Measurements from ENCODE around the gene THAP4. TPM values are rescaled to one million over a fixed set of nuclear protein-coding genes. Genes with fewer than 3 reads are reported as not detected.

The THAP4 gene
- total RNA-seq, 1 donor from 2014 or later = 51.6 TPM

GRCh38 chr2:241657786-241658254 lies 20.9 kb upstream of the THAP4 start:
- H3K27me3 Mint-ChIP-seq (ENCODE audit: unreplicated experiment) = no peaks in the 10 kb centered on the region
- H3K36me3 Mint-ChIP-seq (ENCODE audit: unreplicated experiment) = peaks cover 41% of the 10 kb centered on the region
- no peaks in the 10 kb centered on the region for H3K9me3 Mint-ChIP-seq (ENCODE audit: unreplicated experiment)
- no peak overlapping the region for H3K27ac Mint-ChIP-seq (ENCODE audit: unreplicated experiment)
- no peak for TF ChIP-seq CTCF (IDR thresholded peaks at IDR 0.05)
- H3K4me3 Mint-ChIP-seq (ENCODE audit: unreplicated experiment) = no peak overlapping the region
- no peaks in the 10 kb centered on the region for H3K4me1 Mint-ChIP-seq (ENCODE audit: unreplicated experiment)
- DNase-seq (ENCODE audit: extremely low spot score, unreplicated experiment) = no peak

GRCh38 chr2:241656190-241656741 lies 19.3 kb upstream of the THAP4 start:
- no peak for DNase-seq (ENCODE audit: extremely low spot score, unreplicated experiment)
- no peak for TF ChIP-seq CTCF (IDR thresholded peaks at IDR 0.05)
- Mint-ChIP-seq H3K4me3 (ENCODE audit: unreplicated experiment) (no peak overlapping the region), H3K9me3 (ENCODE audit: unreplicated experiment) (no peaks in the 10 kb centered on the region), H3K27ac (ENCODE audit: unreplicated experiment) (no peak overlapping the region), H3K36me3 (ENCODE audit: unreplicated experiment) (peaks cover 48% of the 10 kb centered on the region), H3K27me3 (ENCODE audit: unreplicated experiment) (no peaks in the 10 kb centered on the region), H3K4me1 (ENCODE audit: unreplicated experiment) (no peaks in the 10 kb centered on the region)

GRCh38 chr2:241655516-241656189 lies 18.7 kb upstream of the THAP4 start:
- Mint-ChIP-seq H3K4me3 (ENCODE audit: unreplicated experiment) (no peak overlapping the region), H3K4me1 (ENCODE audit: unreplicated experiment) (no peaks in the 10 kb centered on the region), H3K36me3 (ENCODE audit: unreplicated experiment) (peaks cover 49% of the 10 kb centered on the region), H3K9me3 (ENCODE audit: unreplicated experiment) (no peaks in the 10 kb centered on the region), H3K27ac (ENCODE audit: unreplicated experiment) (no peak overlapping the region), H3K27me3 (ENCODE audit: unreplicated experiment) (no peaks in the 10 kb centered on the region)
- no peak for DNase-seq (ENCODE audit: extremely low spot score, unreplicated experiment)
- no peak for TF ChIP-seq CTCF (IDR thresholded peaks at IDR 0.05)

GRCh38 chr2:241654551-241654950 lies 17.6 kb upstream of the THAP4 start:
- TF ChIP-seq CTCF (IDR thresholded peaks at IDR 0.05) = no peak

GRCh38 chr2:241653210-241653750 lies 16.3 kb upstream of the THAP4 start:
- no peak for DNase-seq (ENCODE audit: extremely low spot score, unreplicated experiment)
- no peak overlapping the region for H3K4me3 Mint-ChIP-seq (ENCODE audit: unreplicated experiment)
- TF ChIP-seq CTCF (IDR thresholded peaks at IDR 0.05) = no peak
- H3K36me3 Mint-ChIP-seq (ENCODE audit: unreplicated experiment) = peaks cover 39% of the 10 kb centered on the region
- no peak overlapping the region for H3K27ac Mint-ChIP-seq (ENCODE audit: unreplicated experiment)
- H3K27me3 Mint-ChIP-seq (ENCODE audit: unreplicated experiment) = no peaks in the 10 kb centered on the region
- H3K4me1 Mint-ChIP-seq (ENCODE audit: unreplicated experiment) = no peaks in the 10 kb centered on the region
- no peaks in the 10 kb centered on the region for H3K9me3 Mint-ChIP-seq (ENCODE audit: unreplicated experiment)

More at GRCh38 chr2:241654551-241654950, 17.6 kb upstream of the THAP4 start:
- peaks cover 43% of the 10 kb centered on the region for H3K36me3 Mint-ChIP-seq (ENCODE audit: unreplicated experiment)
- H3K27ac Mint-ChIP-seq (ENCODE audit: unreplicated experiment) = no peak overlapping the region
- no peak for DNase-seq (ENCODE audit: extremely low spot score, unreplicated experiment)
- H3K9me3 Mint-ChIP-seq (ENCODE audit: unreplicated experiment) = no peaks in the 10 kb centered on the region
- no peak overlapping the region for H3K4me3 Mint-ChIP-seq (ENCODE audit: unreplicated experiment)
- H3K27me3 Mint-ChIP-seq (ENCODE audit: unreplicated experiment) = no peaks in the 10 kb centered on the region
- no peaks in the 10 kb centered on the region for H3K4me1 Mint-ChIP-seq (ENCODE audit: unreplicated experiment)
